ENCODE results near the gene DPP3.

- TF ChIP-seq CTCF (conservative IDR thresholded peaks at IDR 0.05) = no peak
- TF ChIP-seq EZH2 (IDR thresholded peaks at IDR 0.05; ENCODE audit: low read depth) = no peak
These were observed 3.9 kb upstream of the DPP3 start for GRCh38 chr11:66476173-66476840.

Measured in PC-9 (cell line).